Left lung (tissue), 10 donors: ENCODE measurements around the gene UST. TPM values are rescaled to one million over a fixed set of nuclear protein-coding genes. Genes with fewer than 3 reads are reported as not detected.

Experiments
- ATAC-seq: fragments of 200-7000 bp; cut with Tn5 transposase; one replicate; pipeline ENCODE4 v1.9.1; 2020; ENCODE audit warnings: moderate library complexity
- DNase-seq, 4 donors: peaks; one replicate each; pipeline ENCODE4 v3.0.0-alpha.2; 2013 to 2020
- H3K27ac ChIP-seq, 2 donors: fragments of 200-600 bp; sonication (generic) in 1 of 2; one replicate each; pipeline versions ENCODE4 v1.5.0 to v1.8.0; 2020 to 2021
- H3K27me3 ChIP-seq, 2 donors: fragments of 200-600 bp; sonication (generic) in 1 of 2; one replicate each; pipeline versions ENCODE4 v1.5.0 to v1.8.0; 2020 to 2021
- H3K36me3 ChIP-seq, 2 donors: fragments of 200-600 bp; sonication (generic) in 1 of 2; one replicate each; pipeline versions ENCODE4 v1.5.0 to v1.8.0; 2020 to 2021
- H3K4me1 ChIP-seq, 2 donors: fragments of 200-600 bp; one replicate each; pipeline ENCODE4 v1.8.0; 2021
- H3K4me3 ChIP-seq, 2 donors: fragments of 200-600 bp; sonication (generic) in 1 of 2; one replicate each; pipeline versions ENCODE4 v1.5.0 to v1.8.0; 2020 to 2021; ENCODE audit warnings: mild to moderate bottlenecking in 1 of 2
- H3K9me3 ChIP-seq, 2 donors: fragments of 200-600 bp; sonication (generic) in 1 of 2; one replicate each; pipeline versions ENCODE4 v1.5.0 to v1.8.0; 2020 to 2021
- intact Hi-C, 2 donors: fragments of 100-400 bp; cut with DNase I; formaldehyde crosslinking; loops; one replicate each; pipeline versions ENCODE4 v1.11.2 to v1.14.2; 2022
- polyA plus RNA-seq, 6 donors: library from polyadenylated mRNA; unstranded; fragments of 120-200 nt; gene quantifications; one replicate each; pipeline ENCODE4 v1.2.1, GENCODE V29; 2013; ENCODE audit not compliant: insufficient read length in 6 of 6
- total RNA-seq, 2 donors: library from RNA; stranded (reverse); fragmentation: NEBNext Ultra II Directional; extraction: Animal tissue kit (Norgen Biotek cat#: 25700); gene quantifications; one replicate each; pipeline ENCODE4 v1.2.1, GENCODE V29; 2021
- TF ChIP-seq, protein P1 (sequence below), 2 donors: fragments of 200-600 bp; sonication (generic) in 1 of 2; IDR thresholded peaks; one replicate each; pipeline versions ENCODE4 v1.5.0 to v1.8.0; 2021; ENCODE audit warnings: antibody characterized with exemption in 2 of 2
- donor health status: DM: no; HTN: yes; CAD: no.
- donor health status: DM: no; HTN: no; CAD: no.

UST gene
- total and polyA plus RNA-seq, 8 donors: 7.4 to 17.0 (median 9.5) TPM

DNA sequence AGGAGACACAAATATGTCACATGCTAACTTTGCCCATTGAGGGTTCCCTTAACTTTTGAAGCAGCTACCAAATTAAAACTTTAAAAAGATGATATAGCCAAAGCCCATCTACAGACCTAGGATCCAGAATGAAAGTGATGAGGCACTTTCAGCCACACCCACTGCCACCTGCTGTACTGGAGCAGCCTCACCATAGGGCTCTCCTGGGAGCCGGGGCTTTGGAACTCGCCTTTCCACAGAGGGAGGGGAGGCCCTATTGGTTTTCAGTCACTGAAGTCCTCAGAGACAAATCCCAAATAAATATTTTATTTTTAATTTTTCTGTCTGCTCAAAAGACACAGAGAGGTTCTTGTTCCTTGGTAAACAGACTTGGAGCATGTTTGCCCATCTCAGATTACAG lies 332.6 kb downstream of the UST start:
- DNase-seq: no peak

DNA sequence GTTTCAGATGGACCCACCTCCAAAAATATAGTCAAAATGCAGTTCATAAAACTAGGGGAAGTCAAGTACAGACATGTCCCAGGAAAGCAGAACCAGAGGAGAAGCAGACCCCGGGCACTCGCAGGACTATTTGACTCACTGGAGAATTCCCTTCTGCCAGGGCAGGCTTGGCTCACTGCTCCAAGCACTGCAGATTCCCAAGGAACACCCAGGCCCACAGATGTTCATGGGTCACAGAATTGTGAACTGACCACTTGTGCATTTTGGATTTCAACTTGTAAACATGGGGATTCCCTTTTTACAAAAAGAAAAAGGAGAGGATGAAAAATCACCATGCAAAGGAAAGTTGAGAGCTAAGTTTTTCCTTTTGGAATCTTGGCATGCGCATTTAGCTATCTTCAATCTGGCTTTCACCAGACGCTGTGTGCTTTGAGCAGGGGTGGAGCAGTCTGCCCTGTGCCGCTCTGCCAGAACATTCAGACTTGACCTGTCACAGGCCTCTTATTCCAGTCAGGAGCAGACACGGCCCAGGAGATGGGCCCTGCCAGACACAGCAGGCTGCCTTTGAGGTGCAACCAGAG lies 333.2 kb downstream of the UST start:
- ATAC-seq: peak; percentile 63
- Histone ChIP-seq H3K4me3 (no peak overlapping the region), H3K4me1 (peaks cover 0 to 12% of the 10 kb centered on the region in 2 donors), H3K27ac (peak overlapping the region; percentile 2 to 48), H3K27me3 (no peaks in the 10 kb centered on the region), H3K36me3 (no peaks in the 10 kb centered on the region), H3K9me3 (no peaks in the 10 kb centered on the region)
- TF ChIP-seq, protein P1, sequence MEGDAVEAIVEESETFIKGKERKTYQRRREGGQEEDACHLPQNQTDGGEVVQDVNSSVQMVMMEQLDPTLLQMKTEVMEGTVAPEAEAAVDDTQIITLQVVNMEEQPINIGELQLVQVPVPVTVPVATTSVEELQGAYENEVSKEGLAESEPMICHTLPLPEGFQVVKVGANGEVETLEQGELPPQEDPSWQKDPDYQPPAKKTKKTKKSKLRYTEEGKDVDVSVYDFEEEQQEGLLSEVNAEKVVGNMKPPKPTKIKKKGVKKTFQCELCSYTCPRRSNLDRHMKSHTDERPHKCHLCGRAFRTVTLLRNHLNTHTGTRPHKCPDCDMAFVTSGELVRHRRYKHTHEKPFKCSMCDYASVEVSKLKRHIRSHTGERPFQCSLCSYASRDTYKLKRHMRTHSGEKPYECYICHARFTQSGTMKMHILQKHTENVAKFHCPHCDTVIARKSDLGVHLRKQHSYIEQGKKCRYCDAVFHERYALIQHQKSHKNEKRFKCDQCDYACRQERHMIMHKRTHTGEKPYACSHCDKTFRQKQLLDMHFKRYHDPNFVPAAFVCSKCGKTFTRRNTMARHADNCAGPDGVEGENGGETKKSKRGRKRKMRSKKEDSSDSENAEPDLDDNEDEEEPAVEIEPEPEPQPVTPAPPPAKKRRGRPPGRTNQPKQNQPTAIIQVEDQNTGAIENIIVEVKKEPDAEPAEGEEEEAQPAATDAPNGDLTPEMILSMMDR (IDR thresholded peaks at IDR 0.05): no peak
- peak in 1 of 4 donors; percentile 42 for DNase-seq
- intact Hi-C loops: loop anchor here in 1 of 2 donors (2.0 kb wide), 1 partner anchor 353 kb away; no protein-coding TSS in a partner anchor

More for the DNA sequence above, 332.6 kb downstream of the UST start:
- Histone ChIP-seq H3K4me3 (no peak overlapping the region), H3K9me3 (no peaks in the 10 kb centered on the region), H3K27ac (peak overlapping the region in 1 of 2 donors; percentile 2), H3K27me3 (no peaks in the 10 kb centered on the region), H3K36me3 (no peaks in the 10 kb centered on the region), H3K4me1 (peaks cover 0 to 12% of the 10 kb centered on the region in 2 donors)
- intact Hi-C loops: no loop called here
- no peak for ATAC-seq
- TF ChIP-seq, protein P1 (IDR thresholded peaks at IDR 0.05): no peak

DNA sequence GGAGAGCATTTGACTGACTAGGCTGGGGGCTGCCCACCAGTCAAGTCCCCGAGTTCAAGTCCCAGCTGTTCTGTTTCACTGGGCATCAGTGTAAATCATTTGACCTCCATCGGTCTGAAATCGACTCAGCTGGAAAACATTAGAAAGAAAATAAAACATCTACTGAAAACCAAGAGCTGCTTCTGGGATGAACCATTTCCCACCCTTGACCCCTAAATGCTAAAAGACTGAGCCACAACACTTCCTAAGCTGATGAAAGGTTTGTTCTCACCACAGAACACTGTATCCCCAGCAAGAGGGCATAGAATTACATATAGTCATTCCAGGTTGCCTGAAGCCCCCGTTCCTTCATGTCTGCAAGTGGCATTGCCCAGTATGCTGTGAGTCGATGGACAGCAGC lies 333.7 kb downstream of the UST start:
- Histone ChIP-seq H3K4me1 (peaks cover 0 to 12% of the 10 kb centered on the region in 2 donors), H3K9me3 (no peaks in the 10 kb centered on the region), H3K27me3 (no peaks in the 10 kb centered on the region), H3K27ac (peak overlapping the region in 1 of 2 donors; percentile 48), H3K4me3 (no peak overlapping the region), H3K36me3 (no peaks in the 10 kb centered on the region)
- ATAC-seq: no peak
- intact Hi-C loops: loop anchor here in 1 of 2 donors (2.0 kb wide), 1 partner anchor 352 kb away; no protein-coding TSS in a partner anchor
- DNase-seq: no peak
- TF ChIP-seq, protein P1 (IDR thresholded peaks at IDR 0.05): no peak

DNA sequence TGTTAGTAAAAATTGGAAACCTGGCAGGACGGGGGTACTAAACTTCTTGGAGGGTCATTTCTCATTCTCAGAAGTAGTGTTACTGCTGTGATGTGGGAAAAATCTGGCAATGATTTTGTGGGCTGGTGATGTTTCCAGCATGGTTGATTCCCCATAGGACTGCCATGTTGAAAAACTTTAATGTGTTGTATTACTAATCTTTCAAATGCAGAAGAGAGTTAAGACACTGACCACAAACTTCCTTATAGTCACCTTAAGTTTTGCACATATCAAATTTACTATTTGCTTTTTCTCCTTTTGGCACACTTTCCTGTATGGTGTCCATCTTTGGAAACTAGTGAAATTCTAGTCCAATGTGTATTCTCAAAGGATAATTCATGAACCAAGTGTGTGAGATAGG lies 334.5 kb downstream of the UST start:
- Histone ChIP-seq H3K27ac (no peak overlapping the region), H3K36me3 (no peaks in the 10 kb centered on the region), H3K9me3 (no peaks in the 10 kb centered on the region), H3K4me1 (peaks cover 0 to 12% of the 10 kb centered on the region in 2 donors), H3K4me3 (no peak overlapping the region), H3K27me3 (no peaks in the 10 kb centered on the region)
- TF ChIP-seq, protein P1 (IDR thresholded peaks at IDR 0.05): no peak
- ATAC-seq (no peak), DNase-seq (no peak)
- intact Hi-C loops: loop anchor here in 1 of 2 donors (2.0 kb wide), 1 partner anchor 352 kb away; no protein-coding TSS in a partner anchor

DNA sequence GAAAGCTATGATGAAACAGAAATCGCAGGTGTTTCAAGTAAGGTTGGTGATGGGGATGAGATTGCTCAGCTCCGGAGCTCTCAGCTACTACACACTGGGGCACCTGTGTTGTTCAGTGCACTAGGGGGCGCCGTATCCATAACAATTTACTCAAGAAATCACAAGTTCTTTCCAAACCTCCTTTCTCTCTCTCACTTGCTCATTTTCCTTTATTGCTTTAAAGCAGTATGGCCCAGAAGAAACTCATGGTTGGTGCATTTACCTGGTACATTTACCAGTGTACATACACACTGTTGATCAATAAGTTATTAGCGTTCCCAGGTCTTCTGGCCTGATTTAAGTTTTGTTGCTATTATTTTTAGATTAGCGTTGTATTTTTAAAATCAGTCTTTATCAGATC lies 335.5 kb downstream of the UST start:
- intact Hi-C loops: no loop called here
- peak; percentile 88 for ATAC-seq

More for the DNA sequence above, 335.5 kb downstream of the UST start:
- Histone ChIP-seq H3K27me3 (no peaks in the 10 kb centered on the region), H3K4me3 (no peak overlapping the region), H3K36me3 (no peaks in the 10 kb centered on the region), H3K9me3 (no peaks in the 10 kb centered on the region), H3K4me1 (peaks cover 0 to 12% of the 10 kb centered on the region in 2 donors), H3K27ac (no peak overlapping the region)
- peak in 3 of 4 donors; percentile 65 to 85 (median 72) for DNase-seq
- TF ChIP-seq, protein P1 (IDR thresholded peaks at IDR 0.05): peak; percentile 70 to 78
